Measurements from ENCODE around the gene TCEAL4.

GRCh38 chrX:103549916-103550315 lies 35.4 kb upstream of the TCEAL4 start:
- TF ChIP-seq CTCF (conservative IDR thresholded peaks at IDR 0.05; ENCODE audit: low read length), result no peak
- no peak for TF ChIP-seq EZH2phosphoT487 (IDR thresholded peaks at IDR 0.05; ENCODE audit: borderline replicate concordance)

Measured in Loucy (cell line).